ENCODE data around the gene KIAA1671. TPM values are rescaled to one million over a fixed set of nuclear protein-coding genes. Genes with fewer than 3 reads are reported as not detected.

KIAA1671 gene
- polyA plus RNA-seq, 1 of the 3 experiments (the other 2 are of a cell fraction) = 7.4 TPM

GRCh38 chr22:25091458-25091857, 138.9 kb downstream of the KIAA1671 start:
- Histone ChIP-seq H3K9me2 (no peaks in the 10 kb centered on the region), H3K27ac (ENCODE audit: low read depth in 2 of 2, low read length in 1 of 2) (no peak overlapping the region), H3K4me2 (no peak overlapping the region), H4K20me1 (ENCODE audit: insufficient read depth) (peaks cover 3% of the 10 kb centered on the region; the same call in 1 of the 2 replicates), H3F3A (replicated peaks; ENCODE audit: insufficient read depth) (no peaks in the 10 kb centered on the region), H3K36me3 (replicated peaks in 1 of 2; ENCODE audit: control insufficient read depth in 1 of 2, insufficient read depth in 2 of 2, low read length in 1 of 2) (no peaks in the 10 kb centered on the region), H3K27me3 (ENCODE audit: insufficient read depth) (no peaks in the 10 kb centered on the region), H3K4me1 (ENCODE audit: control insufficient read depth in 1 of 2, insufficient read depth in 2 of 2, low read depth in 1 of 2, low read length in 1 of 2) (peaks cover 0 to 6% of the 10 kb centered on the region in 2 experiments; a peak in 1 of 4 replicates), H2AFZ (ENCODE audit: low read depth) (no peak overlapping the region), H3K9me3 (no peaks in the 10 kb centered on the region), H3K9ac (no peak overlapping the region), H3K79me2 (ENCODE audit: insufficient read depth) (no peaks in the 10 kb centered on the region), H3K4me3 (ENCODE audit: low read depth in 2 of 2, low read length in 1 of 2) (no peak overlapping the region)
- DNase-seq = no peak
- 97% methylated on average over 9 of the region's 9 CpGs for WGBS (ENCODE audit: low lambda C conversion rate)
- TF ChIP-seq RXRA (IDR thresholded peaks at IDR 0.05; ENCODE audit: borderline replicate concordance, low read depth) (no peak), EZH2phosphoT487 (IDR thresholded peaks at IDR 0.05; ENCODE audit: borderline replicate concordance, low read depth) (no peak), MAX (IDR thresholded peaks at IDR 0.05; ENCODE audit: low read depth) (no peak), RFX5 (IDR thresholded peaks at IDR 0.05; ENCODE audit: low read length) (no peak), TCF12 (IDR thresholded peaks at IDR 0.05) (no peak), GABPA (IDR thresholded peaks at IDR 0.05; ENCODE audit: low read depth) (no peak), USF1 (IDR thresholded peaks at IDR 0.05; ENCODE audit: borderline replicate concordance, low read depth) (no peak), NRF1 (IDR thresholded peaks at IDR 0.05; ENCODE audit: low read depth, low read length) (no peak), RAD21 (IDR thresholded peaks at IDR 0.05; ENCODE audit: low read length) (no peak), JUND (IDR thresholded peaks at IDR 0.05) (no peak), CTCF (IDR thresholded peaks at IDR 0.05) (no peak), MXI1 (IDR thresholded peaks at IDR 0.05; ENCODE audit: low read depth, low read length) (no peak), NFIC (IDR thresholded peaks at IDR 0.05; ENCODE audit: borderline replicate concordance) (no peak), RCOR1 (IDR thresholded peaks at IDR 0.05; ENCODE audit: low read length) (no peak), USF2 (IDR thresholded peaks at IDR 0.05; ENCODE audit: borderline replicate concordance, low read depth, low read length) (no peak), SMC3 (IDR thresholded peaks at IDR 0.05; ENCODE audit: low read depth, low read length) (no peak)
- CTCF ChIA-PET = no interaction called here
- POLR2A ChIA-PET = no interaction called here
